Measurements from ENCODE around the gene MTG1. TPM values are rescaled to one million over a fixed set of nuclear protein-coding genes. Genes with fewer than 3 reads are reported as not detected.

The MTG1 gene
- total RNA-seq, 1 donor from 2014 or later = 33.0 TPM

- no peak for DNase-seq
- Histone ChIP-seq H3K9me3 (no peaks in the 10 kb centered on the region), H3K27me3 (no peaks in the 10 kb centered on the region), H3K4me3 (no peak overlapping the region), H3K27ac (no peak overlapping the region), H3K4me1 (peaks cover 11% of the 10 kb centered on the region), H3K36me3 (no peaks in the 10 kb centered on the region)
- ATAC-seq = no peak
- intact Hi-C loops (cut with DNase I) = no loop called here
- TF ChIP-seq, protein P1, sequence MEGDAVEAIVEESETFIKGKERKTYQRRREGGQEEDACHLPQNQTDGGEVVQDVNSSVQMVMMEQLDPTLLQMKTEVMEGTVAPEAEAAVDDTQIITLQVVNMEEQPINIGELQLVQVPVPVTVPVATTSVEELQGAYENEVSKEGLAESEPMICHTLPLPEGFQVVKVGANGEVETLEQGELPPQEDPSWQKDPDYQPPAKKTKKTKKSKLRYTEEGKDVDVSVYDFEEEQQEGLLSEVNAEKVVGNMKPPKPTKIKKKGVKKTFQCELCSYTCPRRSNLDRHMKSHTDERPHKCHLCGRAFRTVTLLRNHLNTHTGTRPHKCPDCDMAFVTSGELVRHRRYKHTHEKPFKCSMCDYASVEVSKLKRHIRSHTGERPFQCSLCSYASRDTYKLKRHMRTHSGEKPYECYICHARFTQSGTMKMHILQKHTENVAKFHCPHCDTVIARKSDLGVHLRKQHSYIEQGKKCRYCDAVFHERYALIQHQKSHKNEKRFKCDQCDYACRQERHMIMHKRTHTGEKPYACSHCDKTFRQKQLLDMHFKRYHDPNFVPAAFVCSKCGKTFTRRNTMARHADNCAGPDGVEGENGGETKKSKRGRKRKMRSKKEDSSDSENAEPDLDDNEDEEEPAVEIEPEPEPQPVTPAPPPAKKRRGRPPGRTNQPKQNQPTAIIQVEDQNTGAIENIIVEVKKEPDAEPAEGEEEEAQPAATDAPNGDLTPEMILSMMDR (IDR thresholded peaks at IDR 0.05) = no peak
Measured at GRCh38 chr10:133353988-133354605, 39.9 kb upstream of the MTG1 start.

DNA sequence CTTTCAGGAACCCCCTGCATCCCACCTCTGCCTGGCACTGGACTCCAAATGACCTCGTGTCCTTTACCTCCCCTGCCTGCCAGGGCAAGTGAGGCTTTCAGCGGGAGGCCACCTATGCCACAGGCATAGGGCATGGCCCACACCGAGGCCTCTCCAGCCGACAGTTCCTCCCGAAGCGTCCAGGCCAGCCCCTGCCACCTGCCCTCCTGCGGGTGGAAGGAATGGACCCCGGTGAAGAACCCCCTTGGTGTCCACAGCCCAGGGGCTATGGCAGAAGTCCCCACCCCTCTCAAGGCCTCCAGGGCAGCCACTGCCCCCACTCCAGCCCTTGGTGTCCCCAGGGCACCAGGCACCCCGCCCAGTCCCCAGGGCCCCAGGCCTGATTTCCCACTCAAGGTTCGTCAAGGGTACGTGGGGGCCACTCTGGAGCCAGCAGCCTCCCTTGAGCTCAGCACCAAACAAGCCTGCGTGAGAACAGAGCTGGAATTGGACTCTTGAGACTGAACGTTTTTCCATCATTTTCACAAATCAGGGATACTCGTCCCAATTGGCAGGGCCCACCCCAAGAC is 39.2 kb upstream of the MTG1 start:
- no peaks in the 10 kb centered on the region for H3K27me3 ChIP-seq
- H3K27ac ChIP-seq = no peak overlapping the region
- no peaks in the 10 kb centered on the region for H3K36me3 ChIP-seq
- H3K4me1 ChIP-seq = peaks cover 11% of the 10 kb centered on the region
- TF ChIP-seq, protein P1 (IDR thresholded peaks at IDR 0.05) = no peak
- no peaks in the 10 kb centered on the region for H3K9me3 ChIP-seq
- no peak for DNase-seq
- H3K4me3 ChIP-seq = no peak overlapping the region
- no peak for ATAC-seq
- intact Hi-C loops (cut with DNase I) = no loop called here

- intact Hi-C loops (cut with DNase I) = no loop called here
- Histone ChIP-seq H3K4me3 (no peak overlapping the region), H3K36me3 (no peaks in the 10 kb centered on the region), H3K27ac (no peak overlapping the region), H3K9me3 (no peaks in the 10 kb centered on the region), H3K27me3 (no peaks in the 10 kb centered on the region), H3K4me1 (peaks cover 11% of the 10 kb centered on the region)
- TF ChIP-seq, protein P1 (IDR thresholded peaks at IDR 0.05) = no peak
- DNase-seq (no peak), ATAC-seq (no peak)
Measured at GRCh38 chr10:133355266-133355665, 38.7 kb upstream of the MTG1 start.

GRCh38 chr10:133355991-133356390 is 38.0 kb upstream of the MTG1 start:
- Histone ChIP-seq H3K27me3 (no peaks in the 10 kb centered on the region), H3K36me3 (no peaks in the 10 kb centered on the region), H3K4me1 (peaks cover 11% of the 10 kb centered on the region), H3K4me3 (no peak overlapping the region), H3K9me3 (no peaks in the 10 kb centered on the region), H3K27ac (no peak overlapping the region)
- DNase-seq = no peak
- TF ChIP-seq, protein P1 (IDR thresholded peaks at IDR 0.05) = no peak
- no peak for ATAC-seq
- intact Hi-C loops (cut with DNase I) = no loop called here

DNA sequence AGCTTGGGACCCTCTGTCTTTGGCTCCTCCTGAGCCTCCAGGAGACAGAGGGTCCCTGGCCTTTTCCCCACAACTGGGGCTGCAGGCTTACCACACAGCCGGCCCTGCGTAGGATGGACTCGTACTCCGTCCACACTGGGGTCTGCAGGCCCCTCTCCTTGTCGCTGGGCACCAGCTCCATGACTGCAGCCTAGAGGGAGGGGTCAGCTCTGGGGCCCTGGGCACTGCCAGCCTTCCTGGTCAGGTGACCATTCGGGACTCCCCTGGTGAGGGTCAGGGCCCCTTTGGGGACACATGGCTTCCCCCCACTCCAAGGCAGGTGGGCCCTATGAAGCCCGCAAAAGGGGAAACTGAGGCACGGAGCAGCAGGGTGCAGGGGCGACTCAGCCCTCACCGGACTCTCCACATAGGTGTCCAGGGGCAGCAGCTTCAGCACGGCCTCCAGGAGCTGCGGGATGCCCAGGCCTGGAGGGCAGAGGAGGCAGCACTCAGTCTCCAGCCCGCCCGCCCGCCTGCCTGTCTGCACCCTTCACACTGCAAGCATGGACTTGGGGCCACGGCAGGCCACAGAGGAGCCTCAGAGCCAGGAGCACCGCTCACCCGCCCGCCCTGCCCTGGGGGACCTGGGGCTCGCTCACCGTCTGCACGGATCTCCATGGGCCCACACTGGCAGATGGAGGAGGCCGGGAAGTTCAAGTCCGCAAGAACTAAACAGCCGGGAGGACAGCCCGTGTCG is 37.2 kb upstream of the MTG1 start:
- DNase-seq = no peak
- Histone ChIP-seq H3K9me3 (no peaks in the 10 kb centered on the region), H3K36me3 (no peaks in the 10 kb centered on the region), H3K4me3 (peak overlapping the region; percentile 68), H3K27me3 (no peaks in the 10 kb centered on the region), H3K27ac (no peak overlapping the region), H3K4me1 (peaks cover 11% of the 10 kb centered on the region)
- TF ChIP-seq, protein P1 (IDR thresholded peaks at IDR 0.05) = no peak
- intact Hi-C loops (cut with DNase I) = no loop called here
- no peak for ATAC-seq
